Measurements from ENCODE around the gene TSPAN8.

TSPAN8 gene

DNA sequence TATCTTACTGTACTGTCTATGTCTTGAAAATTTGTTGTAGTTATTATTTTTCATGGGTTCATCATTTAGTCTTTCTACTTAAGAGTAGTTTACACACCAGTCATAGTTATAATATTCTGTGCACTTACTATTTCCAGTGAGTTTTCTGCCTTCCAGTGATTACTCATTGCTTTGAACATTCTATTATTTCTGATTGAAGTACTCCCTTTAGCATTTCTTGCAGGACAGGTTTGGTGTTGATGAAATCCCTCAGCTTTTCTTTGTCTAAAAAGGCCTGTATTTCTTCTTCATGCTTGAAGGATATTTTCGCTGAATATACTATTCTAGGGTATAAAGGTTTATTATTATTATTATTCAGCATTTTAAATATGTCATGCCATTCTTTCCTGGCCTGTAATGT, 66.8 kb downstream of the TSPAN8 start:
- H3K27ac ChIP-seq = no peak overlapping the region
- TF ChIP-seq, protein P1, sequence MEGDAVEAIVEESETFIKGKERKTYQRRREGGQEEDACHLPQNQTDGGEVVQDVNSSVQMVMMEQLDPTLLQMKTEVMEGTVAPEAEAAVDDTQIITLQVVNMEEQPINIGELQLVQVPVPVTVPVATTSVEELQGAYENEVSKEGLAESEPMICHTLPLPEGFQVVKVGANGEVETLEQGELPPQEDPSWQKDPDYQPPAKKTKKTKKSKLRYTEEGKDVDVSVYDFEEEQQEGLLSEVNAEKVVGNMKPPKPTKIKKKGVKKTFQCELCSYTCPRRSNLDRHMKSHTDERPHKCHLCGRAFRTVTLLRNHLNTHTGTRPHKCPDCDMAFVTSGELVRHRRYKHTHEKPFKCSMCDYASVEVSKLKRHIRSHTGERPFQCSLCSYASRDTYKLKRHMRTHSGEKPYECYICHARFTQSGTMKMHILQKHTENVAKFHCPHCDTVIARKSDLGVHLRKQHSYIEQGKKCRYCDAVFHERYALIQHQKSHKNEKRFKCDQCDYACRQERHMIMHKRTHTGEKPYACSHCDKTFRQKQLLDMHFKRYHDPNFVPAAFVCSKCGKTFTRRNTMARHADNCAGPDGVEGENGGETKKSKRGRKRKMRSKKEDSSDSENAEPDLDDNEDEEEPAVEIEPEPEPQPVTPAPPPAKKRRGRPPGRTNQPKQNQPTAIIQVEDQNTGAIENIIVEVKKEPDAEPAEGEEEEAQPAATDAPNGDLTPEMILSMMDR (IDR thresholded peaks at IDR 0.05) = no peak
- no peak for TF ChIP-seq ZFX (IDR thresholded peaks at IDR 0.05; ENCODE audit: borderline replicate concordance)

DNA sequence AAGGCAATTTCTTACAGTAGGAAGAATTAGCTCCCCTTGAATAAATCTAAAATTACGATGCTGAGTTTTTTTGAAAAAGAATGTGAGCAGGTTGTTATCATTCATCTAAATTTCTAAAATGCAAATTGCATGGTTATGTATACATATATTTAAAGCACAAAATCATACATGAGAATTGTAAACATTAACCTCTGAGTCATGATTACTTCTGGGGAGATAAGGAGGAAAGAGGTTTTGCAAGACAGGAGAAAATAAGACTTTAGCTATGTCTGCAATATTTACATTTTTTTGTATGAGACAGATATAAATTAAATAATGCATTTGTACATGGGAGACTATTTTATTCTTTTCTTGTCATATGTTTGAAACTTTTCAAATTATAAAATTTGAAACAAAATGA, 72.2 kb downstream of the TSPAN8 start:
- TF ChIP-seq, protein P1 (IDR thresholded peaks at IDR 0.05) = no peak
- no peak for TF ChIP-seq ZFX (IDR thresholded peaks at IDR 0.05; ENCODE audit: borderline replicate concordance)
- no peak overlapping the region for H3K27ac ChIP-seq

DNA sequence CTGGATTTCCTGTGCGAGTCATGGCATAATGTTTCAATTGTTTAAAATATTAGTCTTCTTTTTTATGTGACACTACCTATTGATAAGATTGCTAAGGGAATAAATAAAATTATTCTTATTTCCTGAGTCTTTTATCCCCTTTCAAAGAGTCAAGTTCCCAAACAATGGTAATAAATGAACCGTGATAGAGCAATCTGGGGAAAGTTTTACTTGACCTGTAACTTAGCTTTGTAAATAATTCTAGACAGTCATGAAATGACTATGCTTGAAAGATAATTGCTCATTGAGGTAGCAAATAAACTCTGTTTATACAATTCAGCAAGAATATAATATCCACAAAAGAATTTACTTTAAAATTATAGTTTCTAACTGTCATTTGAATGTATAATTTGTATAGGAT, 82.1 kb downstream of the TSPAN8 start:
- TF ChIP-seq, protein P1 (IDR thresholded peaks at IDR 0.05) = no peak
- no peak for TF ChIP-seq ZFX (IDR thresholded peaks at IDR 0.05; ENCODE audit: borderline replicate concordance)
- no peak overlapping the region for H3K27ac ChIP-seq

Data from 22Rv1 (cell line).